Stomach (tissue), 4 donors: ENCODE results near the gene SYVN1.

ENCODE experiments used
- EP300 ChIP-seq: sonication (generic); formaldehyde crosslinking; IDR thresholded peaks from one replicate; pipeline ENCODE4 v1.6.1; 2017; ENCODE audit warnings: antibody characterized with exemption
- POLR2A ChIP-seq, 4 donors: fragments of 450-650 bp; IDR thresholded peaks; one replicate each; pipeline ENCODE4 v1.6.1; 2016; ENCODE audit warnings: antibody characterized with exemption in 4 of 4, control low read depth in 2 of 4, mild to moderate bottlenecking in 1 of 4, moderate library complexity in 1 of 4
- POLR2AphosphoS5 ChIP-seq, 3 donors: sonication (generic); formaldehyde crosslinking; IDR thresholded peaks; one replicate each; pipeline ENCODE4 v1.6.1; 2016; ENCODE audit warnings: antibody characterized with exemption in 3 of 3
- TF ChIP-seq, protein P1 (sequence below), 7 experiments: fragments of 450-650 bp in 4 of 7; fragments of 200-600 bp in 3 of 7; sonication (generic) in 3 of 7; IDR thresholded peaks; one replicate each; pipeline ENCODE4 v1.5.1; 2016 to 2019; ENCODE audit warnings: antibody characterized with exemption in 7 of 7, control low read depth in 2 of 7, mild to moderate bottlenecking in 1 of 7

DNA sequence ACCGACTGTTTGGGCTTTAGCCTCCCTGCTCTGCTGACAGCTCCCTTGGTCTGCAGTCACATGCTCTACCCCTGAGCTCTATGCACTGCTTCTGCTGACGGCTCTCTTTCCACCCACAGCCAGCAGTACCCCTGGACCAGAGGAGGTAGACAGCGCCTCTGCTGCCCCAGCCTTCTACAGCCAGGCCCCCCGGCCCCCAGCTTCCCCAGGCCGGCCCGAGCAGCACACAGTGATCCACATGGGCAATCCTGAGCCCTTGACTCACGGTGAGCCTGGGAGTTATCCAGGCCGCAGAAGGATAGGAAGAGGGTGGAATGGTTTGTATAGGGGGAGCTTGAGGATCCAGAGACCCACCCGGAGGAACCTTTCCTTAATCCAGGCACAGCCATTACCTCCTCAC lies 47.5 kb downstream of the SYVN1 start:
- TF ChIP-seq, protein P1, sequence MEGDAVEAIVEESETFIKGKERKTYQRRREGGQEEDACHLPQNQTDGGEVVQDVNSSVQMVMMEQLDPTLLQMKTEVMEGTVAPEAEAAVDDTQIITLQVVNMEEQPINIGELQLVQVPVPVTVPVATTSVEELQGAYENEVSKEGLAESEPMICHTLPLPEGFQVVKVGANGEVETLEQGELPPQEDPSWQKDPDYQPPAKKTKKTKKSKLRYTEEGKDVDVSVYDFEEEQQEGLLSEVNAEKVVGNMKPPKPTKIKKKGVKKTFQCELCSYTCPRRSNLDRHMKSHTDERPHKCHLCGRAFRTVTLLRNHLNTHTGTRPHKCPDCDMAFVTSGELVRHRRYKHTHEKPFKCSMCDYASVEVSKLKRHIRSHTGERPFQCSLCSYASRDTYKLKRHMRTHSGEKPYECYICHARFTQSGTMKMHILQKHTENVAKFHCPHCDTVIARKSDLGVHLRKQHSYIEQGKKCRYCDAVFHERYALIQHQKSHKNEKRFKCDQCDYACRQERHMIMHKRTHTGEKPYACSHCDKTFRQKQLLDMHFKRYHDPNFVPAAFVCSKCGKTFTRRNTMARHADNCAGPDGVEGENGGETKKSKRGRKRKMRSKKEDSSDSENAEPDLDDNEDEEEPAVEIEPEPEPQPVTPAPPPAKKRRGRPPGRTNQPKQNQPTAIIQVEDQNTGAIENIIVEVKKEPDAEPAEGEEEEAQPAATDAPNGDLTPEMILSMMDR (IDR thresholded peaks at IDR 0.05), result no peak
- TF ChIP-seq POLR2AphosphoS5 (IDR thresholded peaks at IDR 0.05) (no peak), EP300 (no peak), POLR2A (IDR thresholded peaks at IDR 0.05) (no peak)
